IPS DF 6.9 (cell line): Measurements from ENCODE around the gene CFAP119.

Experiments
- DNase-seq: peaks from one replicate; pipeline ENCODE4 v3.0.0-alpha.2; 2013; ENCODE audit warnings: low read depth, low spot score
- H3K27ac ChIP-seq: one replicate; pipeline ENCODE4 v1.5.1; 2013; ENCODE audit warnings: low read length, control low read depth
- H3K27me3 ChIP-seq: 2 replicates; pipeline ENCODE4 v1.6.1; 2013; ENCODE audit warnings: mild to moderate bottlenecking, low read length; ENCODE audit not compliant: control insufficient read depth, insufficient read depth
- H3K36me3 ChIP-seq: 2 replicates; pipeline ENCODE4 v1.6.1; 2013; ENCODE audit warnings: low read length; ENCODE audit not compliant: control insufficient read depth, insufficient read depth
- H3K4me1 ChIP-seq: 2 replicates; pipeline ENCODE4 v1.6.1; 2013; ENCODE audit warnings: low read length; ENCODE audit not compliant: control insufficient read depth, insufficient read depth
- H3K4me3 ChIP-seq: 2 replicates; pipeline ENCODE4 v1.5.1; 2013; ENCODE audit warnings: mild to moderate bottlenecking, low read length
- H3K9me3 ChIP-seq: 2 replicates; pipeline ENCODE4 v1.6.1; 2013; ENCODE audit warnings: low read length, inconsistent platforms; ENCODE audit not compliant: control insufficient read depth, insufficient read depth
- WGBS: extraction: QIAGEN DNeasy Blood & Tissue Kit; methylation state at CpG from one replicate; pipeline ENCODE4 v1.1.7; 2013; ENCODE audit warnings: mixed read lengths, missing lambda C conversion rate; ENCODE audit not compliant: insufficient read length, insufficient coverage; 5-methylcytosine and 5-hydroxymethylcytosine counted together

Gene CFAP119

DNA sequence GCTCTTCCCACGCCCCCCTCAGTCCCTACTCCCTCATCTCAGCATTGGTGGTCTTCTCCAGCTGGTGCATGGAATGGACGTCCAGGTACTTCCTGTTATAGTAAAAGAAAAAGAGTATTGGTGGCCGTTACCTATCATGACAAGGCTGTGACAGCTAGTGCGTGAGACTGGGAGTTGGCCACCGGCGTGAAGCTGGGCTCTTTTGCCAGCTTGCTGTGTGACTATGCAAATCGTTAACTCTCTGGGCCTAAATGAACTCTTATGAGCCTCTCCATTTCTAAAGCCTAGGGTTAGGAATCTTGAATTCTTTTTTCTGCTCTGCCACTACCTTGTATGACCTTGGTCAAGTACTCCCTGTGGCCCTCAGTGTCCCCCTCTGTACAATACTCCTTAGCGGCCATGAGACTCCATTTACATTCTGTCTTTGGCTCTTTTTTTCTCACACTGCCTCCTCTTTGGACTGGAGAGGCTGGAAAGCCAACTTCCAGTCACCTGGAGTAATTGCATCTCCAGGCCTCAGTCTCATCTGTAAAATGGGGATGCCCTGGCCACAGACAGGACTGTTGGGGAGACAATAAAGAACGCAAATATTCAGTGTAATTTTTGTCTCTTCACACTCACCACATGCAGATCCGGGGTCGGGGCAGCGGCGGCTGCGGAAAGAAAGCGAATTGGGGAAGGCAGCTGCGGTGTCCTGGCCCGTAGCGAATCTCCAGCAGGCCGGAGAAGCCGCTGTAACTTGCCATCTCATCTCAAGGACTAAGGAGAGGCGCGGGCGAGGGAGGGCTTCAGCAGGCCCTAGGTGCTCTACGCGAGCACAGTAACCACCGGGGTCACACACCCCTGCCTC is 1.1 kb downstream of the CFAP119 start:
- DNase-seq = no peak
- Histone ChIP-seq H3K4me1 (peaks cover 2% of the 10 kb centered on the region; the same call in 1 of the 2 replicates), H3K27ac (no peak overlapping the region)

DNA sequence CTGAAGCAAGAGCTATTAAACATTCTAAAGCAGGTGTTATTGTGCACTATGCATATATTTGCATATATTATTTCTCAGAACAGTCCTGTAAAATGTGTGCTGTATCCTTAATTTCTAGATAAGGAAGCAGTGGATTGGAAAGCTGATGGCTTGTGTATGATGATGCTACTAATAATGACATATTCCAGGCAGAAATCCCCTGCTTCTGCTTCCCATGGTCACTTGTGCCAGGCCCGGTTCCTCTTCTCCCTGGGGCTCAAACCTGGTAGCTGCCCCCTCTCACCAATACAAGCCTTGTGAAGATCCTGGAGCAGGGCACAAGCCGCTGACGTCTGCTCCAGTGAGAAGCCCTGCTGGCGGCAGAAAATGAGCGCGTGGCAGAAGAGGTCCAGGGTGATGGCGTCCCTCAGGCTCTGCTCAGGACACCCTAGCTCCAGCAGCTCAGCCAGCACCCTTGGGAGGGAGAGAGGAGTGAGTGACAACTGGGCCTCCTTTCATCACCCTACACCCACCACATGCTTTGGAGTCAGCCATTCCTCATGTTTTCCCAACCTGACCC is 1.8 kb downstream of the CFAP119 start:
- Histone ChIP-seq H3K4me3 (no peak overlapping the region), H3K27me3 (no peaks in the 10 kb centered on the region), H3K27ac (no peak overlapping the region), H3K4me1 (peaks cover 2% of the 10 kb centered on the region; the same call in 1 of the 2 replicates), H3K36me3 (peaks cover 20% of the 10 kb centered on the region), H3K9me3 (no peaks in the 10 kb centered on the region)
- WGBS = no CpG with 5 or more reads among the region's 7 CpGs
- DNase-seq = no peak

More for the DNA sequence above, 1.1 kb downstream of the CFAP119 start:
- Histone ChIP-seq H3K27me3 (no peaks in the 10 kb centered on the region), H3K36me3 (peaks cover 24% of the 10 kb centered on the region), H3K9me3 (no peaks in the 10 kb centered on the region), H3K4me3 (peak overlapping the region; percentile 98; the same call in 1 of the 2 replicates)
- no CpG with 5 or more reads among the region's 26 CpGs for WGBS

DNA sequence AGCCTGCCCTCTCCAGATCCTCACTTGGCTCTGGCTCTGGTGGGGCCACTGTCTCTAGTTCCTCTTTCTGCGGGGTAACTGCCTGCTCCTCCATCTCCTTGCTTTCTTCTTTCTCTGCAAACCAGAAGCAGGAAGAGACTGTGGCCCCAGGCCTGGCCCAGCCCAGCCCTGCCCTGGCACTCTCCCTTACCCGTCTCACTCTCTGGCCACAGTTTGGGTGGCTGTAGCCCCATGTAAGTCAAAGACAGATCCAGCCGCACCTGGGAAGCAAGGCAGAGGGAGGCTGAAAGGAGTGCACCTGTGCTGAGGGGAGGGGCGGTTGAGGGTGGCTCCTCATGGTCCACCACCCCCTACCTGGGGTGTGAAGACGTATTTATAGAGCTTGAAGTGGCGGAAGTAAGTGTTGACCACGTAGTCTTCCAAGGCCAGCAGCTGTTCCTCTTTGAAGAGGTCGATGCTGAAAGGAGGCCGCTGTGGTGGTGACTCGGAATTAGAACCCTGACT is 2.8 kb downstream of the CFAP119 start:
- Histone ChIP-seq H3K4me3 (no peak overlapping the region), H3K27ac (no peak overlapping the region), H3K36me3 (peaks cover 10% of the 10 kb centered on the region), H3K4me1 (peaks cover 2% of the 10 kb centered on the region; the same call in 1 of the 2 replicates), H3K27me3 (no peaks in the 10 kb centered on the region), H3K9me3 (no peaks in the 10 kb centered on the region)
- no peak for DNase-seq
- no CpG with 5 or more reads among the region's 10 CpGs for WGBS

DNA sequence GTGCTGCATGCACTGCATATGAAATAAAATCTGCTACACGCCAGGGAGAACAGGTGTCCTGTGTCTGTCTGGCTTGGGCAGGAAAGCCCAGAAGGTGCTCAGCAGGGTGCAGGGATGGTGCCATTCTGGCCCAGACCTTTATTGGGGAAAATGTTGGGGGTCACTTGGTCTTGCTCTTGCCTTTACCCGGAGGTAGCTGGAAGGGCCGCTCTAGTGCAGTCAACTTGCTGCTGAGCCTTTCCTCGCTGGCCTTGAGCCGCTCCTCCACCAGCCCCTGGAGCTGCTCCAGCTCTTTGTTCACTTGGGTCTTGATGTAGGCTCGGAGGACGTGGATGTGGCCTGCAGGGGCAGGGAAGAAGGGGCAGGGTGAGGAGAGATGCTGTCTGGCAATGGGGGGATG is 4.5 kb downstream of the CFAP119 start:
- H3K27ac ChIP-seq = no peak overlapping the region
- no peak overlapping the region for H3K4me3 ChIP-seq
- no peaks in the 10 kb centered on the region for H3K4me1 ChIP-seq
- peaks cover 8% of the 10 kb centered on the region for H3K36me3 ChIP-seq
- no peaks in the 10 kb centered on the region for H3K27me3 ChIP-seq
- no peaks in the 10 kb centered on the region for H3K9me3 ChIP-seq
- DNase-seq = no peak
- no CpG with 5 or more reads among the region's 7 CpGs for WGBS

DNA sequence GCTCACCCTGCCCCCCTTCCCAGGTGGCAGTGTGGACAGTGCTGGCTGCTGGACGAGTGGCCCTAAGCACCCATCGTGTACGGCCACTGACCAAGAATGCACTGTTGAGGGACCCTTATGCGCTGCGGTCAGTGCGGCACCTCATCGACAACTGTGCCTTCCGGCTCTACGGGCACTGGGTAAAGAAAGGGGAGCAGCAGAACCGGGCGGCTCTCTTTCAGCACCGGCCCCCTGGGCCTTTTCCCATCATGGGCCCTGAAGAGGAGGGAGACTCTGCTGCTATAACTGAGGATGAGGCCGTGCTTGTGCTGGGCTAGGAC is 5.1 kb downstream of the CFAP119 start:
- Histone ChIP-seq H3K27me3 (no peaks in the 10 kb centered on the region), H3K36me3 (peaks cover 8% of the 10 kb centered on the region), H3K27ac (no peak overlapping the region), H3K4me3 (no peak overlapping the region), H3K9me3 (no peaks in the 10 kb centered on the region), H3K4me1 (no peaks in the 10 kb centered on the region)
- WGBS = no CpG with 5 or more reads among the region's 13 CpGs
- no peak for DNase-seq

DNA sequence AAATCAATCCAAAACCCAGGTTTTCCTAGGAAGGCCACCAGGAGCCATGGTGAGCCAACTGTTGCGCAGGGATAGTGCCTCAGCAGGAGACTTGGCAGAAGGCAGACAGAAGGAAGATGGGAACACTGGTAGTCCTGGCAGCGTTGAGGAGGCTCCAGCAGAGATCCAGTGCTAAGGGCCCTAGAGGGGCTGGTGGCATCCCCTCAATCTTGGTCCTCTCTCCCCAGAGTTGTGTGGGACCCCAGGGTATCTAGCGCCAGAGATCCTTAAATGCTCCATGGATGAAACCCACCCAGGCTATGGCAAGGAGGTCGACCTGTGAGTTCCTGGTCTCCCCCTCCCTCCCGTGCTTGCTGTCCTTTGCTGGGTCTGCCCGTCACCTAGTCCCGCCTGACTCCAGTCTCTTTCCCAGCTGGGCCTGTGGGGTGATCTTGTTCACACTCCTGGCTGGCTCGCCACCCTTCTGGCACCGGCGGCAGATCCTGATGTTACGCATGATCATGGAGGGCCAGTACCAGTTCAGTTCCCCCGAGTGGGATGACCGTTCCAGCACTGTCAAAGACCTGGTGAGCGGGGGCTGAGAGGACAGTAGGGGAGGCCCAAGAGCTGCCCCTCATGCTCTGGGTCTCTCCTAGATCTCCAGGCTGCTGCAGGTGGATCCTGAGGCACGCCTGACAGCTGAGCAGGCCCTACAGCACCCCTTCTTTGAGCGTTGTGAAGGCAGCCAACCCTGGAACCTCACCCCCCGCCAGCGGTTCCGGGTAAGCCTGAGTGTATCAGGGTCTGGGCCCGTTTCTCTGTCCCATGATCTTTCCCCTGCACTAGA is 5.7 kb downstream of the CFAP119 start:
- Histone ChIP-seq H3K9me3 (no peaks in the 10 kb centered on the region), H3K4me1 (no peaks in the 10 kb centered on the region), H3K27ac (no peak overlapping the region), H3K27me3 (no peaks in the 10 kb centered on the region), H3K36me3 (peaks cover 12% of the 10 kb centered on the region), H3K4me3 (no peak overlapping the region)
- WGBS = no CpG with 5 or more reads among the region's 20 CpGs
- no peak for DNase-seq

DNA sequence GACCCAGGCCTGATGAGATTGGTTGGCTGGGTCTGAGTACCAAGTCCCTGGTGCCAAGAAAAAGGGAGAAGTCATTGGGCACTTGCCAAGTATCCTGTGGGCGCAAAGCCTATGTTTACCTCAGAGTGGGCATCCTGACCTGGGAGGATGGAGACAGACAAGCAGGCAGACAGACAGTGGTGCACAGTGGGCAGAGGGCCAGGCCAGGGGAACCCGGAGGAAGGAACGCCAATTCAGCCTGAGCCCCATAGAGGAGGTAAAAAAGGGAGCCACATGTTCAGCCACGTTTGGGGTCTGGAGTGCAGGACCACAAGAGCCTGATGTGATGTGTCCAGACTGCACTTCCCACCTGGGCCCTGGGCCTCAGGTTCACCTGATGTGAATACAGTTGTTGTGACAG is 8.3 kb downstream of the CFAP119 start:
- no CpG with 5 or more reads among the region's 4 CpGs for WGBS
- peaks cover 18% of the 10 kb centered on the region for H3K36me3 ChIP-seq
- DNase-seq = no peak
- no peaks in the 10 kb centered on the region for H3K4me1 ChIP-seq
- H3K4me3 ChIP-seq = no peak overlapping the region
- H3K27me3 ChIP-seq = no peaks in the 10 kb centered on the region
- H3K9me3 ChIP-seq = no peaks in the 10 kb centered on the region
- H3K27ac ChIP-seq = no peak overlapping the region

DNA sequence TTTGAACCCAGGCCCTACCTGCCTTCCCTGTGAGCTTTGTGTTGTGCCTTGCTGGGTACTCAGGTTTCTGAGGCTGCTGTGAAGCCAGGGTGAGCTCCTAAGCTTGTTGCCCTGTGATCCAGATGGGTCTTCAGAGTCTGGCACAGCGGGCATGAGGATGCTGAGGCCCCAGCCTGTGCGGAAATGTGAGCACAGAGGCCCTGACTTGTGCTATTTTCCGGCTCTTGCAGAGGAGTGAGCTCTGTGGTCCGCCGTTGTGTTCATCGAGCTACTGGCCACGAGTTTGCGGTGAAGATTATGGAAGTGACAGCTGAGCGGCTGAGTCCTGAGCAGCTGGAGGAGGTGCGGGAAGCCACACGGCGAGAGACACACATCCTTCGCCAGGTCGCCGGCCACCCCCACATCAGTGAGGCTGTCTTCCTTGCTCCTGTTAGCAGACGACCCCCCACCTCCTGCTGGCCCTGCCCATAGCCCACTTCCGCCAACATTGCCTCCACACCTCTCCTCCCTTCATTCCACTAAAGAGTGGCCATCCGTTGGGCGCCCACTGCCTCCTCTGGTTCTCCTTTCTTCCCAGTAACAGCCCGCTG is 10.9 kb downstream of the CFAP119 start:
- H3K27me3 ChIP-seq = no peaks in the 10 kb centered on the region
- peaks cover 10% of the 10 kb centered on the region for H3K36me3 ChIP-seq
- no peaks in the 10 kb centered on the region for H3K9me3 ChIP-seq
- no peak for DNase-seq
- H3K4me3 ChIP-seq = no peak overlapping the region
- no CpG with 5 or more reads among the region's 20 CpGs for WGBS
- H3K4me1 ChIP-seq = no peaks in the 10 kb centered on the region
- no peak overlapping the region for H3K27ac ChIP-seq

DNA sequence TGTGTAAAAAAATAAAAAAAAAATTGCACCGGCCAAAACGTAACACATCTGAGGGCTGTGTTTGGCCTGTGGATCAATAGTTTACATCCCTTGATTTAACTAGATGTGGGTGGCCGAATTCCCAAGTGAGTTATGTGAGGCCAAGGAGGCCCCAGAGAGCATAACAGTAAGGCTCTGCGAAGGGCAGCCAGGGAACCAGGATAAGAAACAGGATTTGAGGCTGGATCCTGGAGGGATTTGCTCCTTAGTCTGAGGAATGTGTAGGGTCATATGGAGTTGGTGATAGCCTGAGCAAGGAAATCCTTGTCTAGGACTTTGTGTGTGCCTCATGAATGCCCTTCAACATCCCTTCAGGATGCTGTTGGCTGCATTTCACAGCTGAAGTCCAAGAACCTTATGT is 11.7 kb downstream of the CFAP119 start:
- no peak overlapping the region for H3K27ac ChIP-seq
- H3K9me3 ChIP-seq = no peaks in the 10 kb centered on the region
- H3K27me3 ChIP-seq = no peaks in the 10 kb centered on the region
- WGBS = no CpG with 5 or more reads among the region's 4 CpGs
- peaks cover 10% of the 10 kb centered on the region for H3K36me3 ChIP-seq
- no peak overlapping the region for H3K4me3 ChIP-seq
- no peak for DNase-seq
- H3K4me1 ChIP-seq = no peaks in the 10 kb centered on the region
